HG03521 (cell line): ENCODE data around the gene PIGC.
"Not testable (repeated sequence)": the region's sequence is repeated elsewhere in the genome, so short reads cannot be mapped to it uniquely, and the experiment has no call there.

Source experiments
- ATAC-seq: cut with Tn5 transposase; IDR thresholded peaks from one replicate; pipeline ENCODE4 v1.9.1; 2021; ENCODE audit warnings: mild to moderate bottlenecking, moderate library complexity; ENCODE audit not compliant: unreplicated experiment

PIGC gene

GRCh38 chr1:172467446-172467845 is 23.6 kb upstream of the PIGC start:
- ATAC-seq, result no peak

- no peak for ATAC-seq
These were observed 23.0 kb upstream of the PIGC start for GRCh38 chr1:172466795-172467407.

GRCh38 chr1:172465617-172466016 is 21.7 kb upstream of the PIGC start:
- ATAC-seq, result no peak

GRCh38 chr1:172460887-172461315 is 17.0 kb upstream of the PIGC start:
- no peak for ATAC-seq

GRCh38 chr1:172460177-172460576 is 16.3 kb upstream of the PIGC start:
- no peak for ATAC-seq

GRCh38 chr1:172457479-172458130 is 13.7 kb upstream of the PIGC start:
- no peak for ATAC-seq

- no peak for ATAC-seq
These were observed 12.5 kb upstream of the PIGC start for GRCh38 chr1:172456344-172456769.

- ATAC-seq, result no peak
These were observed 11.6 kb upstream of the PIGC start for GRCh38 chr1:172455451-172455850.

- no peak for ATAC-seq
These were observed 9.7 kb upstream of the PIGC start for GRCh38 chr1:172453607-172454006.

GRCh38 chr1:172453153-172453545 is 9.3 kb upstream of the PIGC start:
- no peak for ATAC-seq

GRCh38 chr1:172452536-172453152 is 8.8 kb upstream of the PIGC start:
- ATAC-seq, result no peak

GRCh38 chr1:172451002-172451443 is 7.2 kb upstream of the PIGC start:
- ATAC-seq, result no peak

- ATAC-seq, result no peak
These were observed 6.6 kb upstream of the PIGC start for GRCh38 chr1:172450524-172450885.

- peak; percentile 77 for ATAC-seq
These were observed 6.0 kb upstream of the PIGC start for GRCh38 chr1:172449585-172450523.

- ATAC-seq, result no peak
These were observed 5.2 kb upstream of the PIGC start for GRCh38 chr1:172448995-172449584.

- no peak for ATAC-seq
These were observed 3.8 kb upstream of the PIGC start for GRCh38 chr1:172447641-172448040.

GRCh38 chr1:172446547-172446946 is 2.7 kb upstream of the PIGC start:
- ATAC-seq, result no peak

- no peak for ATAC-seq
These were observed 865 bp downstream of the PIGC start for GRCh38 chr1:172442843-172443565.

- no peak for ATAC-seq
These were observed 1.5 kb downstream of the PIGC start for GRCh38 chr1:172442404-172442803.

GRCh38 chr1:172437183-172437582 is 6.7 kb downstream of the PIGC start:
- ATAC-seq, result not testable (repeated sequence)
